GM18909 (cell line): ENCODE measurements around the gene LHX2.

Source experiments
- ATAC-seq: cut with Tn5 transposase; IDR thresholded peaks from one replicate; pipeline ENCODE4 v1.9.1; 2021; ENCODE audit warnings: mild to moderate bottlenecking; ENCODE audit not compliant: unreplicated experiment, poor library complexity

The LHX2 gene

GRCh38 chr9:124047251-124047672 lies 35.7 kb downstream of the LHX2 start:
- ATAC-seq, result no peak

GRCh38 chr9:124050955-124051354 lies 39.4 kb downstream of the LHX2 start:
- ATAC-seq, result no peak

- no peak for ATAC-seq
Observed at GRCh38 chr9:124052401-124052800, 40.8 kb downstream of the LHX2 start.

GRCh38 chr9:124054582-124055227 lies 43.1 kb downstream of the LHX2 start:
- peak; percentile 96 for ATAC-seq

GRCh38 chr9:124060844-124061605 lies 49.5 kb downstream of the LHX2 start:
- ATAC-seq, result no peak

GRCh38 chr9:124062172-124062571 lies 50.6 kb downstream of the LHX2 start:
- ATAC-seq, result no peak

GRCh38 chr9:124066783-124067577 lies 55.4 kb downstream of the LHX2 start:
- no peak for ATAC-seq

GRCh38 chr9:124068251-124068650 lies 56.7 kb downstream of the LHX2 start:
- ATAC-seq, result no peak

- no peak for ATAC-seq
Observed at GRCh38 chr9:124074746-124075145, 63.2 kb downstream of the LHX2 start.

GRCh38 chr9:124075761-124076160 lies 64.2 kb downstream of the LHX2 start:
- no peak for ATAC-seq

GRCh38 chr9:124077915-124078572 lies 66.5 kb downstream of the LHX2 start:
- ATAC-seq, result no peak

- no peak for ATAC-seq
Observed at GRCh38 chr9:124078641-124079040, 67.1 kb downstream of the LHX2 start.

- ATAC-seq, result no peak
Observed at GRCh38 chr9:124079176-124079925, 67.8 kb downstream of the LHX2 start.

GRCh38 chr9:124082622-124083021 lies 71.1 kb downstream of the LHX2 start:
- no peak for ATAC-seq
